Fibroblast of the conjunctiva (primary cell): ENCODE results near the gene ZNF280B.

Experiments
- DNase-seq: peaks from one replicate; pipeline ENCODE4 v3.0.0-alpha.2; 2010; ENCODE audit warnings: low read depth

The ZNF280B gene

DNA sequence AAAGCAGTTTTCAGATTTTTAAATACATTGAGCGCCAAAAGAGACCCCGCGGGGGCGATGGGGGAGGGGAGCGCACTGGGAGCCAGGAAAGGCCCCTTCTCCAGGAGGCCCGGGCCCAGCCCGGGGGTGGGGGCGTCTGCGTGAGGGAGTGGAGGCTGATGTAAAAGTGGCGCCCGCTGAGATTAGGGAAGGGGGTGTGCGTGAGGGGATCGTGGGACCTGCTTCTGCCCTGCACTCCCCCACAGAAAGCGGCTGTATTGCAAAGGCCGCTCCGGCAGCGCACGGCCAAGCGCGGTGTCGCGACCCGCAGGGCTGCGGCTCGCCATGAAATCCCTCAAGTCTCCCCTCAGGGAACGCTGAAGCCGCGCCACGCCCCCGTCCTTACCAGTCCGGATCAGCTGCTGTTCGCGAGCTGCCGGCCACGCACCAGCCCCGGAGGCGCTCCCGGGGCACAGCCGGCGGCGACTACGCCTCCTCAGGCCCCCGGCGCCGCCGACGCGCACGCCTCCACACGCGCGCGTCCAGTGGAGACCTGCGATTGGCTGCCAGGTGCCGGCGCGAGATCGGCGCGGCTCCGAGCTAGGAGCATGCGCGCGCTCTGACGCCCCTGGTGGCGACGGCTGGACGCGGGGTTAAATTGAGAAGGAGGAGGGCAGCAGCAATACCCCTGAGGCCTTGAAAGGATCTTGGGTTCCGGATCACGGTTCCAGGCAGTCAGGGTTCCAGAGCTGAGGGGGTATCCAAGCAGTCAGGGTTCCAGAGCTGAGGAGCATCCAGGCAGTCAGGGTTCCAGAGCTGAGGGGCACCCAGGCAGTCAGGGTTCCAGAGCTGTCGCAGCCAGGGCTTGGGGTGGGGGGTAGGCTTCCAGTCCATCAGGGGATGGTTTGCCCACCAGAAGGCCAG, at the start of gene ZNF280B:
Gene ZNF280B (minus strand): TSS at position 469 of the 903 bp plus-strand sequence. CDS start 19,344 bp downstream, outside the sequence.
- DNase-seq = peak; percentile 57

DNA sequence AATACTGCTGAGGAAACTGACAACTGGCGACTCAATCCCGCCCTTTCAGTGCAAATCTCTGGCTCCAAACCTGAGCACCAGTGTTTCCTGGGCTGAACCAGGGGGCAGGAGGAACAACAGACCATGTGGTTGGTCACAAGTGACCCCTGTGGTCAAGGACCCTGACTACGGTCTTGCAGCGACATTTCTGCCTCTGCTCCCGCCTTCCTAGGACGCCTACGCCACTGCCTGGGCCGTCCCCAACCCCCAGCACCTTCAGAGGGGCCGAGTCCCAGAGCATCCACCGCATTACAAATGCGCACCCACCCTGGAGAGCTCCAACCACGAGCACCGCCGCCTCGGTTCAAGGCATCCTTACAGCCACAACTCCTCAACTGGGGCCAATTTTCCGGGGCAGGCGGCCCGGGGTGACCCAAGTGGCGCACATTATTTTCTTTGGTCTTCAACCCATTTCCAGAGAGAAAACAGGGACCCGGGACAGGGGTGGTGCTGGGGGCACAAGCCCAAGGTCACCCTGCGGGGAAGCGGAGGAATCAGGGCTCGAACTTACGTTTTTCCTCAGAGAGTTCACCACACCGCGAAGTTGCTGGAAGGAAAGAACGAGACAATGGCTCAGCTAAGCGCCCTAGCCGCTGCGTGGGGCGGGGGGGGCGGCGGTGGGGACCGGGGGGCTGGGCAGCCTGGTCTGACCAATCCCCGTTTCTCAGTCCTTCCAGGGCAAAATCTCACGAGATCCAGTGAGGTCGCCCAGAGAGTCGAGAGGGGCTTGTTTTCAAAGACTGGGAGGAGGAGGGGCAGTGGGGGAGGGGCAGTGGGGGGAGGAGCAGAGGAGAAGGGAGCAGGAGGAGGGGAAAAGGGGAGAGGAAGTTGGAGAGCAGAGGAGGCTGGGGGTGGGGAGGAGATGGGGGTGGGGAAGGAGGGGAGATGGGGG, 48.7 kb upstream of the ZNF280B start:
- no peak for DNase-seq

GRCh38 chr22:22556578-22556977, 48.0 kb upstream of the ZNF280B start:
- no peak for DNase-seq

GRCh38 chr22:22555596-22555995, 47.1 kb upstream of the ZNF280B start:
- DNase-seq = no peak

DNA sequence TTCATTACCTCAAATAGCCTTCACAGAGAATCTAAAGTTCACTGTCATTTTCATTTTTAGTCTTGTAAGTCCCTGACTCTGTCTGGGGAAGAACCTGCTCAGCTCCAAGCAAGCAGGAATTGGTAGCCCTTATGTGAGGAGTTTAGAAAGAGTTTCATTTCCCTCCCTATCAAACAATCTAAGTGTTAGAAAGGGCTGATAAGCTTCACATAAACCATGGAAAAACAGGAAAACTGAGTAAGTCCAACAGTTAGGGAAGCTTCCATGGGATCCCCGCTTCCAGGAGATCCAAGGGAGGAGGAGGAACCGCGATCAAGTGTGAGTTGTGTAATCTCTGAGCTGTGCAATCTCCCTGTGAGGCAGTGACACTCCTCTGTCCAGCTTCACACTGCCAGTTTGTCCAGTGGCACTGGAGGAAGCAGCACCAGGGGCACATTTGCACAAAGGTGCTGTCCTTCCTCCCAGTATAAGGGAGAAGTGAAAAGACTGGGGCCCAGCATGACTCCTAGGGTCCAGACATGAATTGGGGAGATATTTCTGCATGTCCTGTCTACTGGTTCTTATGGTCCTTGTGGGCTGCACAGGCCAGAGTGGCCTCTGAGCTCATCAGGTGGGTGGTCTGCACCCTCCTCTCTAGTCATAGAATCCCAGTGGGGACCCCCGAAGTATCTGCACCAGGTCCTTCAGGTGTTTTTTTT, 46.2 kb upstream of the ZNF280B start:
- DNase-seq = no peak

- DNase-seq = no peak
These were observed 45.4 kb upstream of the ZNF280B start for GRCh38 chr22:22553735-22554586.

DNA sequence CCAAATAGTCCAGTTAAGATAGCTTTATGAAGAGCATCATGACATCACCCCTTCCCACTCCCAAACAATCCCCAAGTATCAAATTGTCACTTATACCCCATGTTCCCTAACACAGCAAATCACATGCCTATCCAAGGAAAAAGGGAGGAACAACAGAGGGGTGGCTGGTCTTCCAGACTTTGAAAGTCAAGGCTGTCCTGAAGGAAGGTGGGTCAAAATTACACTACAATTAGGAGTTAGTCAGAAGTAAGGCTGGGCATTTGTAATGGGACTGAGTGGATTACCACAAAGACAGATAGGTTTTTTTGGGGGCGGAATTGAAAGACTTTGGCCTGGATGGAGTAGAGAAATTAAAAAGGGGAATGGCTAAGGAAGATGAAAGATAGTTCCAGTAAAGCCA, 44.6 kb upstream of the ZNF280B start:
- DNase-seq = no peak

DNA sequence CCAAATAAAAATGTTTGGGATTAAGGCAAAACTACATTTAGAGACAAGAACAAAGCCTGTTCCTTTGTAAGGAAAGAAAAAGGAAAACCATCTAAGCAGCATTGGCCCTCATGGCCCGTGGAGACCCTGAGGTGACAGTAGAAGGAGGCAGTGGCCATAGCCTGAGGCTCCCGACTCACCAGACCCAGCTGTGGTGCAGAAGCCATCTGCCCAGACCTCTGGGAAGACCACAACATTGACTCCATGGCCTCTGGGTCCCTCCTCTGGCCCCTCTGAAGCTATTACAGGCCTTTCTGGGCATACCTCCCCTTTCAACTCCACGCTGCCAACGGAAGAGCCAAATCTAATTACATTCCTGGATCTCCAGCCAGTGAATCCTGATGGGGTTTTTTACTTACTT, 44.1 kb upstream of the ZNF280B start:
- DNase-seq = no peak

- DNase-seq = no peak
These were observed 42.4 kb upstream of the ZNF280B start for GRCh38 chr22:22550789-22551434.

- DNase-seq = no peak
These were observed 40.4 kb upstream of the ZNF280B start for GRCh38 chr22:22548910-22549309.

- no peak for DNase-seq
These were observed 39.8 kb upstream of the ZNF280B start for GRCh38 chr22:22548317-22548716.

GRCh38 chr22:22547692-22548300, 39.3 kb upstream of the ZNF280B start:
- DNase-seq = no peak

GRCh38 chr22:22547226-22547625, 38.7 kb upstream of the ZNF280B start:
- no peak for DNase-seq

GRCh38 chr22:22546490-22546889, 37.9 kb upstream of the ZNF280B start:
- DNase-seq = no peak

- no peak for DNase-seq
These were observed 36.5 kb upstream of the ZNF280B start for GRCh38 chr22:22545084-22545483.

DNA sequence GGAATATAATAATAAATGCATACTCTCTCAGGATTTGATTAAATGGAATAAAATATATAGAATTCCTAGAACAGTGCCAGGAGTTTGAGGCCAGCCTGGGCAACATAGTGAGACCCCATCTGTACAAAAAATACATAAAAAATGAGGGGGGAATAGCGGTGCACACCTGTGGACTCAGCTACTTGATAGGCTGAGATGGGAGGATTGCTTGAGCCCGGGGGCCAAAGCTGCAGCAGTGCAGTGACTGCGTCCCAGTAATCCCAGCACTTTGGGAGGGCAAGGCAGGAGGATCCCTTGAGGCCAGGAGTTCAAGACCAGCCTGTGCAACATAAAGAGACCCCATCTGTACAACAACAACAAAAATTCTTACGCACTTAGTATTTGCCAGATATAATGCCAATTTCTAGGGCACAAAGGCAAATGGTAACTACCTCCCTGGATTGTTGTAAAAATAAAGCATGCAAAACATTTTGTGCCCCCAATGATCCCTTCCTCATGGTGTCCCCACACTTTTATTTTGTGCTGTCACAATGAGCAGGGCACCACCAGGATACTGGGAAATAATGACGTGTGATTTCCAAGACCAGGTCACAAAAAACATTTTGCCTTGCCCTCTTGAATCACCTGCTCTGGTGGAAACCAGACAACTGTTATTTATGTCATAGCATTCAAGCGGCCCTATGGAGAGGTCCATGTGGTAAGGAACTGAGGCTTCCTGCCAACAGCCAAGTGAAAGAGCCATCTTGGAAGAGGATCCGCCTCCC, 29.9 kb upstream of the ZNF280B start:
- no peak for DNase-seq

DNA sequence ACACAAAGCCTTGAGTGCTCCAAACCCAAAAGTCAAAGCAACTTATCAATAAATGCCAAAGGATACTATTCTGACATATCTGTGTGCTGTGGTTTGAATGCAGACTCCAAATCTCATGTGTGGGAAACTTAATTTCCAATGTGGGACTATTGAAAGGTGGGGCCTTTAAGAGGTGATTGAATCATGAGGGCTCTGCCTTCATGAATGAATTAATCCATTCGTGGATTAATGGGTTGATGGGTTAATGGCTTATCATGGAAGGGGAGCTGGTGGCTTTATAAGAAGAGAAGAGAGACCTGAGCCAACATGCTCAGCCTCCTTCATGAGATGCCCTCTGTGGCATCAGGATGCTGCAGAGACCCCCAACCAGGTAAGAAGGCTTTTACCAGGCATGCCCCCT, 28.4 kb upstream of the ZNF280B start:
- DNase-seq = no peak

GRCh38 chr22:22536515-22536914, 28.0 kb upstream of the ZNF280B start:
- DNase-seq = no peak

DNA sequence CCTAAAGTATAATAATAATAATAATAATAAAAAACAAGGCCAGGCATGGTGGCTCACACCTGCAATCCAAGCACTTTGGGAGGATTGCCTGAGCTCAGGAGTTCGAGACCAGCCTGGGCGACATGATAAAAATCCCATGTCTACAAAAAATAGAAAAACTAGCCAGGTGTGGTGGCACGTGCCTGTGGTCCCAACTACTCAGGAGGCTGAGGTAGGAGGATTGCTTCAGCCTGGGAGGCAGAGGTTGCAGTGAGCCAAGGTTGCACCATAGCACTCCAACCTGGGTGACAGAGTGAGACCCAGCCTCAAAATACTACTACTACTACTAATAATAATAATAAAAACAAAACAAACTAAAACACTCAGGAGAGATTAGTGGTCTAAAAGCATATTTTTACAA, 27.1 kb upstream of the ZNF280B start:
- no peak for DNase-seq
